Urinary bladder (tissue), 4 donors: ENCODE results near the gene LRCOL1. TPM values are rescaled to one million over a fixed set of nuclear protein-coding genes. Genes with fewer than 3 reads are reported as not detected.

Experiments
- DNase-seq: peaks from one replicate; pipeline ENCODE4 v3.0.0-alpha.2; 2015; ENCODE audit errors: extremely low spot score
- H3K27ac ChIP-seq: one replicate; pipeline ENCODE4 v1.5.1; 2013; ENCODE audit warnings: low read depth, mild to moderate bottlenecking, moderate library complexity
- H3K36me3 ChIP-seq: one replicate; pipeline ENCODE4 v1.6.1; 2013; ENCODE audit warnings: mild to moderate bottlenecking, moderate library complexity; ENCODE audit not compliant: insufficient read depth
- H3K4me1 ChIP-seq: one replicate; pipeline ENCODE4 v1.6.1; 2013; ENCODE audit warnings: mild to moderate bottlenecking, moderate library complexity; ENCODE audit not compliant: insufficient read depth
- H3K4me3 ChIP-seq: one replicate; pipeline ENCODE4 v1.5.1; 2013; ENCODE audit warnings: low read depth, low read length
- WGBS: extraction: QIAGEN DNeasy Blood & Tissue Kit; methylation state at CpG from one replicate; pipeline ENCODE4 v1.1.7; 2013; 5-methylcytosine and 5-hydroxymethylcytosine counted together
- polyA plus RNA-seq: library from polyadenylated mRNA; stranded (reverse); fragments of 200-250 nt; gene quantifications from one replicate; pipeline ENCODE4 v1.2.3, GENCODE V29; 2013
- total RNA-seq: library from RNA; depleted of rRNA; stranded (reverse); fragments of >200 nt; gene quantifications from one replicate; pipeline ENCODE4 v1.2.3, GENCODE V29; 2014
- donor health status: healthy with polysubstance abuse.
- donor health status: healthy.

Gene LRCOL1
- total and polyA plus RNA-seq, 2 donors: 0.15 TPM; not detected in 1

- 96% methylated on average over 30 of the region's 30 CpGs for WGBS
- H3K4me1 ChIP-seq: no peaks in the 10 kb centered on the region
- no peak overlapping the region for H3K27ac ChIP-seq
- DNase-seq: no peak
- H3K4me3 ChIP-seq: no peak overlapping the region
- H3K36me3 ChIP-seq: peaks cover 2% of the 10 kb centered on the region
These were observed 32.8 kb upstream of the LRCOL1 start for GRCh38 chr12:132642846-132643835.

GRCh38 chr12:132641811-132642650 is 31.6 kb upstream of the LRCOL1 start:
- Histone ChIP-seq H3K36me3 (peaks cover under 1% of the 10 kb centered on the region), H3K4me3 (no peak overlapping the region), H3K27ac (no peak overlapping the region), H3K4me1 (no peaks in the 10 kb centered on the region)
- WGBS: 96% methylated on average over 28 of the region's 28 CpGs
- no peak for DNase-seq

- Histone ChIP-seq H3K4me1 (no peaks in the 10 kb centered on the region), H3K27ac (no peak overlapping the region), H3K36me3 (no peaks in the 10 kb centered on the region), H3K4me3 (no peak overlapping the region)
- 87% methylated on average over 10 of the region's 10 CpGs for WGBS
- DNase-seq: no peak
These were observed 30.6 kb upstream of the LRCOL1 start for GRCh38 chr12:132640936-132641335.

- 89% methylated on average over 12 of the region's 12 CpGs for WGBS
- Histone ChIP-seq H3K4me1 (no peaks in the 10 kb centered on the region), H3K4me3 (no peak overlapping the region), H3K27ac (no peak overlapping the region), H3K36me3 (peaks cover 2% of the 10 kb centered on the region)
- no peak for DNase-seq
These were observed 29.7 kb upstream of the LRCOL1 start for GRCh38 chr12:132639956-132640520.

- Histone ChIP-seq H3K27ac (no peak overlapping the region), H3K4me3 (no peak overlapping the region), H3K4me1 (no peaks in the 10 kb centered on the region), H3K36me3 (peaks cover 2% of the 10 kb centered on the region)
- WGBS: 74% methylated on average over 25 of the region's 25 CpGs
- DNase-seq: no peak
These were observed 28.4 kb upstream of the LRCOL1 start for GRCh38 chr12:132638541-132639408.

GRCh38 chr12:132637811-132638210 is 27.4 kb upstream of the LRCOL1 start:
- peaks cover 2% of the 10 kb centered on the region for H3K36me3 ChIP-seq
- DNase-seq: no peak
- H3K4me1 ChIP-seq: no peaks in the 10 kb centered on the region
- H3K4me3 ChIP-seq: no peak overlapping the region
- no peak overlapping the region for H3K27ac ChIP-seq
- WGBS: 92% methylated on average over 18 of the region's 18 CpGs

GRCh38 chr12:132635076-132635955 is 24.9 kb upstream of the LRCOL1 start:
- no peaks in the 10 kb centered on the region for H3K4me1 ChIP-seq
- no peak for DNase-seq
- no peak overlapping the region for H3K4me3 ChIP-seq
- WGBS: 91% methylated on average over 29 of the region's 29 CpGs
- H3K36me3 ChIP-seq: peaks cover 2% of the 10 kb centered on the region
- H3K27ac ChIP-seq: no peak overlapping the region

GRCh38 chr12:132634411-132634990 is 24.1 kb upstream of the LRCOL1 start:
- DNase-seq: no peak

GRCh38 chr12:132633901-132634300 is 23.5 kb upstream of the LRCOL1 start:
- no peak overlapping the region for H3K4me3 ChIP-seq
- H3K27ac ChIP-seq: no peak overlapping the region
- WGBS: 89% methylated on average over 10 of the region's 10 CpGs
- peaks cover 2% of the 10 kb centered on the region for H3K36me3 ChIP-seq
- DNase-seq: no peak
- H3K4me1 ChIP-seq: no peaks in the 10 kb centered on the region

More at GRCh38 chr12:132634411-132634990, 24.1 kb upstream of the LRCOL1 start:
- 97% methylated on average over 21 of the region's 21 CpGs for WGBS
- peaks cover 2% of the 10 kb centered on the region for H3K36me3 ChIP-seq
- no peak overlapping the region for H3K4me3 ChIP-seq
- no peak overlapping the region for H3K27ac ChIP-seq
- no peaks in the 10 kb centered on the region for H3K4me1 ChIP-seq

GRCh38 chr12:132633398-132633797 is 23.0 kb upstream of the LRCOL1 start:
- Histone ChIP-seq H3K4me3 (no peak overlapping the region), H3K36me3 (peaks cover 2% of the 10 kb centered on the region), H3K4me1 (no peaks in the 10 kb centered on the region), H3K27ac (no peak overlapping the region)
- 97% methylated on average over 8 of the region's 8 CpGs for WGBS
- no peak for DNase-seq

GRCh38 chr12:132632521-132633228 is 22.3 kb upstream of the LRCOL1 start:
- WGBS: 86% methylated on average over 17 of the region's 17 CpGs
- H3K36me3 ChIP-seq: peaks cover 2% of the 10 kb centered on the region
- H3K4me1 ChIP-seq: no peaks in the 10 kb centered on the region
- DNase-seq: no peak
- no peak overlapping the region for H3K27ac ChIP-seq
- no peak overlapping the region for H3K4me3 ChIP-seq
